Mucosa of stomach (tissue), 1 donor: ENCODE measurements around the gene F2RL2.

ENCODE experiments used
- H3K27me3 ChIP-seq: one replicate; pipeline ENCODE4 v1.7.0; 2013; ENCODE audit warnings: mild to moderate bottlenecking, low read length; ENCODE audit not compliant: control insufficient read depth, insufficient read depth
- H3K36me3 ChIP-seq: one replicate; pipeline ENCODE4 v1.7.0; 2013; ENCODE audit warnings: low read length; ENCODE audit not compliant: control insufficient read depth, insufficient read depth
- H3K4me1 ChIP-seq: one replicate; pipeline ENCODE4 v1.7.0; 2013; ENCODE audit warnings: mild to moderate bottlenecking, low read length; ENCODE audit not compliant: control insufficient read depth, insufficient read depth
- H3K4me3 ChIP-seq: one replicate; pipeline ENCODE4 v1.7.0; 2013; ENCODE audit warnings: low read length
- H3K9ac ChIP-seq: one replicate; pipeline ENCODE4 v1.7.0; 2013; ENCODE audit warnings: mild to moderate bottlenecking, low read length, moderate library complexity
- H3K9me3 ChIP-seq: one replicate; pipeline ENCODE4 v1.7.0; 2013; ENCODE audit warnings: mild to moderate bottlenecking, low read length, moderate library complexity; ENCODE audit not compliant: control insufficient read depth
- donor health status: Pancreatic carcinoma.

The F2RL2 gene

DNA sequence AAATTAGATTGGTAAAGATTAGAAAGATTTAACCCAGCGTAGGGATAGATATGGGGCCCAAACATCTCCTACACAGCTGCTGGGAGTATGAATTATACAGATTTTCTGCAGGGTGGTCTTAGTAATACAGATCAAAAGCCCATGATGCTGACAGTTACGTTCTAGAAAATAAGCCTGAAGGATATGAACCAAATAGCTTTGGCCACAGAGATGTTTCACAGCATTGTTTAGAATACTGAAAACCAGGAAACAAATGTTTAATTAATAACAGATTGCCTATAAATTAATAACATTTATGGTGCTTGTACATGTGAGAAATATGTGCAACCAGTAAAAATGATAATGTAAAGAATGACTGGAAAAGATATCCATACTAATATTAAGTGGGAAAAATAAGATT lies 24.7 kb downstream of the F2RL2 start:
- H3K9me3 ChIP-seq = no peaks in the 10 kb centered on the region
- no peak overlapping the region for H3K4me3 ChIP-seq
- no peaks in the 10 kb centered on the region for H3K4me1 ChIP-seq
- H3K36me3 ChIP-seq = no peaks in the 10 kb centered on the region
- H3K9ac ChIP-seq = no peak overlapping the region
- no peaks in the 10 kb centered on the region for H3K27me3 ChIP-seq

DNA sequence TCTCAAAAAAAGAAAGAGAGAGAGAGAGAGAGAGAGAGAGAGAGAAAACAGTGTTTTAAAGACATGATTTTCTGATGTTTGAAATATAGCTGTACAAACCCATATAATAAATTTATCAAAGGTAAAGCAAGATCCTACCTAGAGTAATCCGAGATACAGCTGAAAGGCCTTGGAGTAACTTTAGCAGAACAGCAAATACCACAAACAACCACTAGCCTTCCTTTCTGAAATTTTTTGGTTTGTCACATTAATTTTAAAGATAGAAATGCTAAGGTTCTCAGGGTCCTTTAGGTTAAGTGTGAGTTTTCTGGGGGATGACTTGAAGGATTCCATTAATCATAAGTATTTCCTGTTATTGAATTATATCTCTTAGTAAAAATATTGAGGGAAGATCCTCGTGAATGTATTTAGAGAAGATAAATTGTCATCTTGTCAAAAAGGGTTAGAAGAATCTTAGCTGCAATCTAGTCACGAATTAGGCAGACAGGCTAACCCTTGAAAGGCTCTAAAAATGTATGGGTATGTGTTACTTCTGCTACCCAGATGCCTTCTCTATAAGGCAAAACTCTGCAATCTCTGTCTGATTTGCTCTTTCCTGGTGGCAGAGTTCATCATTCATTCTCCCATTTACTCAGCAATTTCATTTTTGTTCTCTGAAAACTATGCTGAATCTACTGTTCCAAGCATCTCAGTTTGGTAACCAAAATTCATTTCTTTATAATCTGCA lies 27.3 kb downstream of the F2RL2 start:
- H3K4me1 ChIP-seq = no peaks in the 10 kb centered on the region
- H3K27me3 ChIP-seq = no peaks in the 10 kb centered on the region
- no peak overlapping the region for H3K4me3 ChIP-seq
- H3K9ac ChIP-seq = no peak overlapping the region
- no peaks in the 10 kb centered on the region for H3K9me3 ChIP-seq
- no peaks in the 10 kb centered on the region for H3K36me3 ChIP-seq

DNA sequence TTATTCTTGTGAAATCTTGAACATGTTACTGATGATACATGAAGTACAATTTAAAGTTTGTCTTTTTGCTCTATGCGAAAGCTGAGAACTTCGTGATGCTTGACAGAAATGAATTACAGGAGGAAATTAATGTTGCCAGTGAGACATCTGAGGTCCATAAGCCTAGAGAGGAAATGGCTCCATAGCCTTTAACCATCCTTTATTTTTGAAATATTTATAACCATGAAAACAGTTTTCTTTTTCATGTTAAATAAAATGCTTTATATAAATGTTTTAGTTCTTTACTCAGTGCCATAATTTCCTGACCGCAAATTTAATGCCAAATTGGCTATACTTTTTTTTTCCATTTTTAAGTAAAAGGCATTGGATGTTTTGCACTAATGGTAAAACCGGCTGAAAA lies 29.1 kb downstream of the F2RL2 start:
- Histone ChIP-seq H3K27me3 (no peaks in the 10 kb centered on the region), H3K36me3 (no peaks in the 10 kb centered on the region), H3K4me1 (no peaks in the 10 kb centered on the region), H3K9me3 (no peaks in the 10 kb centered on the region), H3K9ac (no peak overlapping the region), H3K4me3 (no peak overlapping the region)

DNA sequence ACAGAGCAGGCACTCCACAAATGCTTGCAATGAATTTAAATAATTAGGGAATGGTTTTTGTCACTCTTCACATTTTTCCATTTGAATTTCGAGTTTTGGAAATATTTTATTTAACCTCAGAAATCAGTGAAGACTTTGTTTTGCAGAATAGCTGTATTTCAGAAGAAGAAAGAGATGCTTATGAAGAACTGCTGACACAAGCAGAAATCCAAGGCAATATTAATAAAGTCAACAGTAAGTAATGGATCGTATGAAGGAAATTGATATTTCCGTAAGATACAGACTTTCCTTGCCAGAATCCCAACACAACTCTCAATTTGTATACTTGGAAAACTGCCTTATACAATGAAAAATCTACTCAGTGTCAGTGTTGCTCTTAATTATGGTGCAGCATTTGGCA lies 30.5 kb downstream of the F2RL2 start:
- H3K9me3 ChIP-seq = no peaks in the 10 kb centered on the region
- no peaks in the 10 kb centered on the region for H3K4me1 ChIP-seq
- H3K27me3 ChIP-seq = no peaks in the 10 kb centered on the region
- no peak overlapping the region for H3K9ac ChIP-seq
- no peaks in the 10 kb centered on the region for H3K36me3 ChIP-seq
- no peak overlapping the region for H3K4me3 ChIP-seq

DNA sequence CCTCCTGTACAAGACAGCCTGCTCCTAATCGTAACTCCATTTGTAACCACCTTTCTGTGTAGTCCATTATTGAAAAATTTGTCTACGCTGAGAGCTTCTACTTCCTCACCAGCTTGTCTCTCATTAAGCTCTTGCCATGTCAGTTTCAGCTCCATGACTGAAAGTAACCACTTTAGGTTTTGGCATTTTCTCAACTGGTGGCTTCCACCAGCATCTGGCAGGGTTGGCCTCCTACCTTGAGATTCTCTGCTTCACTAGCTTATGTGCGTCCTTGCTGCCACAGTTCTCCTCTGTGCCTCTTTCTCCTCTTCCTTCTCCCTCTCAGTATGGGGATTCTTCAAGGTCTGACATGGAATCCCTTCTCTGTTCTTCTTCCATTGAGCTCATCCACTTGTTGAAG lies 31.8 kb downstream of the F2RL2 start:
- Histone ChIP-seq H3K36me3 (no peaks in the 10 kb centered on the region), H3K9ac (no peak overlapping the region), H3K4me3 (no peak overlapping the region), H3K27me3 (no peaks in the 10 kb centered on the region), H3K9me3 (no peaks in the 10 kb centered on the region), H3K4me1 (peaks cover 3% of the 10 kb centered on the region)

DNA sequence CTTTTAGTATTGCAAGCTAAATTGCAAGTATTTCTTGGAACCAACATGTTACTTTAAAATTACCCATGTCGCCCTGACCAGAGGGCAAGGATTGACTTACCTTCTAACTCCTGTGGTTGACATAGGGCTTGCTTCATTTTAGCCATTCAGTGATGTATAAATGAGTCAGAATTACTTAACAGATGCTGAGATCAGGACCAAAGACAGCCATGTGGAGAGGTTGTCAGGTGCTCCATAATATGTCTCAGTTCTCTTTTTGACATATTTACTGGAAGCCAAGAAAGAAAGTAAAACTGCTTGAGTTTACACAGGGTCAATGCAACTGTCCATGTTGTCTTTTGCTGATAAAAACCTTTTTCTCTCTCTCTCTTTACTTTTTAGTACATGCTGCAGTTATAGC lies 33.2 kb downstream of the F2RL2 start:
- H3K27me3 ChIP-seq = no peaks in the 10 kb centered on the region
- no peaks in the 10 kb centered on the region for H3K36me3 ChIP-seq
- no peaks in the 10 kb centered on the region for H3K9me3 ChIP-seq
- H3K4me1 ChIP-seq = peaks cover 9% of the 10 kb centered on the region
- H3K9ac ChIP-seq = no peak overlapping the region
- no peak overlapping the region for H3K4me3 ChIP-seq

DNA sequence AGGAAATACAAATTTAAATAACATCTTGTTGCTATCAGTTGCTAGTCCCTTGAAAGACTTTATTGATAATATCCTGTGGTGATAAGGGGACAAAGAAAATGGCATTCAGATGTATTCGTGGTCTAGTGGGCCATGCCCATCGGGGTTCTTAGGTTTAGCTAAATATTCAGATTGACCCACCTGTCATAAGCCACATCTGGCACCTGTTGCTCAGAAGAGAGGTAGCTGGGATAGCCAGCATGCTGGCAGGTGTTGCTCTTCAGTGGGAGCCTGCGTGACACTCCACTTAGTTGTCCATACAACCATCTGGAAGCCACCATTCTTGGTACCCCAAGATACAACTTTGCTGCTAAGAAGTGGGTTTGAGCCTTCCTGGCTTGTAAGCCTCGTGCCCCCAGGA lies 36.7 kb downstream of the F2RL2 start:
- no peaks in the 10 kb centered on the region for H3K9me3 ChIP-seq
- peaks cover 25% of the 10 kb centered on the region for H3K4me1 ChIP-seq
- H3K4me3 ChIP-seq = no peak overlapping the region

DNA sequence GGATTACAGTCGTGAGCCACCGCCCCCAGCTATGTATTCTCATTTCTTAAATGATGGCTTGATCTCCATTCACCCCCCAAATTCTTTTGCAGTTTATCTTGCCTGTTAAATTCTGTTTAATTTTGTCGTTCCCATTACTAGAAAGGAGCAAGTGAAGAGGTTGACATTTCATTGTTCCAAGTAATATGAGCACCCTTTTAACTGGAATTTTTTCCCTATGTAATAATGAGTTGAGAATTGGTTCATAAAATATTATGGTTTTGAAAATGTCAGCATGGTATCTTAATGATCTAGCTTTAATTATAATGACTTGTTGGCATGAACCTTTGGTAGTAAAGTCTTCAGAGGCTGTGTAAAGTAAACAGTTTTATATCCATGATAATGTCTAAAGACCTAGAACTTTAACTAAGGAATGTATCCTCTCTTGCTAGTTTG lies 37.4 kb downstream of the F2RL2 start:
- Histone ChIP-seq H3K9ac (no peak overlapping the region), H3K4me1 (peaks cover 32% of the 10 kb centered on the region), H3K36me3 (no peaks in the 10 kb centered on the region), H3K9me3 (no peaks in the 10 kb centered on the region), H3K4me3 (no peak overlapping the region), H3K27me3 (no peaks in the 10 kb centered on the region)

More for the DNA sequence above, 36.7 kb downstream of the F2RL2 start:
- H3K9ac ChIP-seq = no peak overlapping the region
- no peaks in the 10 kb centered on the region for H3K27me3 ChIP-seq
- no peaks in the 10 kb centered on the region for H3K36me3 ChIP-seq

DNA sequence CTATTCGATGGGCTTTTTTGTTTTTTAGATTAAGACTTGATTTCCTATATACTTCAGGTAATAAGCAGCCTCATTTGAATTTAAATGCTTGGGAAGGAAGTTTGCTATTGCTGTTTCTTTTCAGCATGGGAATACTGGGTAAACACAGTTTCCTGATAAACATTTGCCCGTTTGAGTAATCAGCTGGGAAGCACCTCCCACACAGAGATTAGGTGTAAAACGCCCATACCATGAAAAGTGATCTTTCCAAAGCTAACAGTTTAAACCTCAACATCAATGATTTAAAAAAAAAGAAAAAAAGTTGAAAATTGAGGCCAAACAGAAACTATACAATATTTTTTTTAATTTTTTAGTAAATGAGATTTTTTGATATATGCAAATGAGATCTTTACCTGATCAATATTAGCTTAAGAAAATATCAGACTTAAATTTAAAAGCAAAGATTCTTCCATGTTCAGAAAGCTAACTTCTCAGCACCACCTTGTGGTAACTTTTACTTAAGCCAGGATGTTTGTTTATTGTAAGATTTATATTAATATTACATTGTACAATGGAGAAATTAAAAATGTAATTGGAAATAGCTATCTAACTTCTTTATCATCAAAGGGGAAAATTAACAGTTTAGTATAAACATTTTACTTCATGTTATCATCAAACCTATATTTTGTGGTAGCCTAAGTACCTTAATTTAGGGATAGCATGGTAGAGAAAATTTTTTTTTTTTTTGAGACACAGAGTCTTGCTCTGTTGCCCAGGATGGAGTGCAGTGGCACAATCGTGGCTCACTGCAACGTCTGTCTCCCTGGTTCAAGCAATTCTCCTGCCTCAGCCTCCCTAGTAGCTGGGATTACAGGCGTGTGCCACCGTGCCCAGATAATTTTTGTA lies 39.8 kb downstream of the F2RL2 start:
- peak overlapping the region; percentile 19 for H3K9ac ChIP-seq
- H3K27me3 ChIP-seq = no peaks in the 10 kb centered on the region
- no peaks in the 10 kb centered on the region for H3K9me3 ChIP-seq
- peaks cover 36% of the 10 kb centered on the region for H3K4me1 ChIP-seq
- no peak overlapping the region for H3K4me3 ChIP-seq
- no peaks in the 10 kb centered on the region for H3K36me3 ChIP-seq

DNA sequence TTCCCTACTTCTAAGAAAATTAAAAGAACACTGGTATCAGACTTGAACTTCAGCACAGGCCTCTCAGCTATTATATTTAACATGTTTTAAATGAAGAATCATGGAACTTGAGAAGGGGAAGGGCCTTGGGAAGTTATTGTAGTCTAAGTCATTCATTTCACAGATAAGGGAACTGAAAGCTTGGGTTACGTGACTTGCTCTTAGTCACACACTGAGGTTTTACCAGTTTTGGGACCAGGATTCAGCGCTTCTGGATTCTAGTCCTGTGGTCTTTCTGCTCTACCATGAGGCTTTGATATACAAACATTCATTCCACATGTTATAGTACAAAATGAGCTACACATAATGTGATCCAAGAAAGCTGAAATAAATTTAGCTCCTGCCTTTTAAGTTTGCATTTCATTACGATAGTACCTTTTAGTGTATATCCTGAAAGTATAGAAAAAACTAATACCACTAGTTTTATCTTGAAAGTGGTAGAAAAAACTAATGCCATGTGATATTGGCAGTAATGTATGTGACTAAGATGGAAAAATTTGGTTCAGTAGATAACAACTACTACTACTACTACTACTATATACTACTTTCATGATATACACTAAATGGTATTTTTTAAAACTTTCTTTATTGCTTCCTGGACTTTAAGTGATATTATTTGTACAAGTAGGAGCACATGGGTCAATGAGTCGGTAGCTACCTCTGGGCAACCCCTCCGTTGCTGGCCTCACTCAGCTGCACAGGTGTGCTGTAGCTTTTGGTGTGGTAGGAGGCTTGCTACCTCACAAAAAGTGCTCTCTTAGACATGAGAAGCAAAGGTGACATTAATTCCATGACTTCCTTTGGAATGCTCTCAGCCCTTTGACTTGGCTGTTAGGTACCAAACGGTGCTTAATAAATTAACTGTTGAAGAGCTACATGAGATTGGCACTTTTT lies 40.7 kb downstream of the F2RL2 start:
- H3K9me3 ChIP-seq = no peaks in the 10 kb centered on the region
- peak overlapping the region; percentile 19 for H3K9ac ChIP-seq
- H3K4me1 ChIP-seq = peaks cover 36% of the 10 kb centered on the region
- H3K27me3 ChIP-seq = no peaks in the 10 kb centered on the region
- no peak overlapping the region for H3K4me3 ChIP-seq
- no peaks in the 10 kb centered on the region for H3K36me3 ChIP-seq

DNA sequence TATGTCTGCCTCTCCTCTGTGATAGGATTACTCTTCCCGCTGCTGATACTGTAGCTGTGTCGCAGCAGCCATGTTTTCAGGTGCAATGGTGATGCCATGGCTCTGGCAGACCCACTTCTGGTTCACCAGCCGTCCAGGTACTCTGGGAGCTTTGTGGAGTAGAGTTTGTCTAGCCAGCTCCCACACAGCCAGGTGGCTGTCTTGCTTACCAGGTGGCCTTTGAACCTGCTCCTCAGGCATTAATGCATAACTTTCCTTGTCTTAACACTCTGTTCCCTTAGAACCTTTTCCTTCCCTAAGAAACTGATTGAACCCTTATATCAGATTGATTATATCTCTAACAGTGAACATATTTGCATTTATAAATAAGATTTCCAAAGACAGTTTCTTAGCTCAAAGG lies 42.2 kb downstream of the F2RL2 start:
- Histone ChIP-seq H3K27me3 (no peaks in the 10 kb centered on the region), H3K36me3 (no peaks in the 10 kb centered on the region), H3K9me3 (no peaks in the 10 kb centered on the region), H3K4me1 (peaks cover 29% of the 10 kb centered on the region), H3K4me3 (no peak overlapping the region), H3K9ac (no peak overlapping the region)
